Large intestine (tissue), 3 donors: ENCODE measurements around the gene BORCS5. TPM values are rescaled to one million over a fixed set of nuclear protein-coding genes. Genes with fewer than 3 reads are reported as not detected.

Experiments
- DNase-seq, 2 donors: peaks; one replicate each; pipeline versions ENCODE4 v3.0.0 to v3.0.0-alpha.2; 2013
- H3K27ac ChIP-seq: one replicate; pipeline ENCODE4 v1.5.1; 2013; ENCODE audit warnings: low read length
- H3K27me3 ChIP-seq: 2 replicates; pipeline ENCODE4 v1.6.1; 2013; ENCODE audit warnings: low read length; ENCODE audit not compliant: control insufficient read depth, insufficient read depth
- H3K36me3 ChIP-seq: 2 replicates; pipeline ENCODE4 v1.6.1; 2013; ENCODE audit warnings: low read length; ENCODE audit not compliant: control insufficient read depth, insufficient read depth
- H3K4me1 ChIP-seq: one replicate; pipeline ENCODE4 v1.6.1; 2013; ENCODE audit warnings: low read length; ENCODE audit not compliant: control insufficient read depth, insufficient read depth
- H3K4me3 ChIP-seq: one replicate; pipeline ENCODE4 v1.5.1; 2013; ENCODE audit warnings: low read length
- H3K9me3 ChIP-seq: one replicate; pipeline ENCODE4 v1.6.1; 2013; ENCODE audit warnings: mild to moderate bottlenecking, low read depth, low read length, moderate library complexity; ENCODE audit not compliant: control insufficient read depth
- WGBS: methylation state at CpG from one replicate; pipeline ENCODE4 v1.1.5; 2013; ENCODE audit warnings: low lambda C conversion rate; ENCODE audit not compliant: insufficient coverage; 5-methylcytosine and 5-hydroxymethylcytosine counted together
- polyA plus RNA-seq: library from polyadenylated mRNA; unstranded; fragments of 120-200 nt; gene quantifications from one replicate; pipeline ENCODE4 v1.2.1, GENCODE V29; 2013

The BORCS5 gene
- polyA plus RNA-seq, 1 donor = 6.4 TPM

DNA sequence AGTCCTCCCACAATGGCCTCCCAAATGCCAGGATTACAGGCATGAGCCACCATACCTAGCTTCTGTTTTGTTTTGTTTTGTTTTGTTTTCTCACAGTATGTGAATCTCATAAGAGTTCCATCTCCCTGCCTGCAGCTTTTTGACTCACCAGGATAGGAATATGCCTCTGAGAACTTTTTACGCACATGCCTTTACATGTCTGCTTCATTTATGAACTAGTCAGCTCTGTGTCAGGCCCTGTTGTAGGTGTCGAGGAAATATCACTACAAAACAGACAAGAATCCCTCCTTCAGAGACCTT, 89.0 kb downstream of the BORCS5 start:
- H3K27me3 ChIP-seq = no peaks in the 10 kb centered on the region
- H3K36me3 ChIP-seq = no peaks in the 10 kb centered on the region
- peaks cover 26% of the 10 kb centered on the region for H3K4me1 ChIP-seq
- no peak for DNase-seq
- no peak overlapping the region for H3K27ac ChIP-seq
- no peak overlapping the region for H3K4me3 ChIP-seq
- no peaks in the 10 kb centered on the region for H3K9me3 ChIP-seq
- WGBS = 100% methylated on average over 2 of the region's 2 CpGs

DNA sequence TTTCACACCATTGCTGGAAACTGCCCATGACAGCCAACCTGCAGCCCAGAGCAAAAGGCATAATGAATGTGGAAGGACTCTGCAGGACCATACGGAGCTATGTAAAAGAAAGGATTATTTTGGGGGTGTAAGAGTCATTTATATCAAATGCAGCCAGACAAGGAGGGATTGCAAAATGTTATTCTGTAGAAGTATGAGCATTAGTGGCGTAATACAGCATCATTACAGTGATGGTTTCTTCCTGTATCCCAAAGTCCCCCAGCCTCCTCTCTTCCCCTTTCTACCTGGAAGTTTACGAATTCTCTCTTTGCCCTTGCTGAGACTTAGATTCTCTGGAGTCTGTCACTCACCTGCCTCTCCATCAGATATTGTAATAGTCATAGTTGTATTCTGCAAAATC, 89.9 kb downstream of the BORCS5 start:
- H3K27ac ChIP-seq = peak overlapping the region; percentile 18
- no peak overlapping the region for H3K4me3 ChIP-seq
- H3K36me3 ChIP-seq = no peaks in the 10 kb centered on the region
- H3K9me3 ChIP-seq = no peaks in the 10 kb centered on the region
- H3K27me3 ChIP-seq = no peaks in the 10 kb centered on the region
- DNase-seq = no peak
- H3K4me1 ChIP-seq = peaks cover 23% of the 10 kb centered on the region
- no CpG with 5 or more reads among the region's 3 CpGs for WGBS

DNA sequence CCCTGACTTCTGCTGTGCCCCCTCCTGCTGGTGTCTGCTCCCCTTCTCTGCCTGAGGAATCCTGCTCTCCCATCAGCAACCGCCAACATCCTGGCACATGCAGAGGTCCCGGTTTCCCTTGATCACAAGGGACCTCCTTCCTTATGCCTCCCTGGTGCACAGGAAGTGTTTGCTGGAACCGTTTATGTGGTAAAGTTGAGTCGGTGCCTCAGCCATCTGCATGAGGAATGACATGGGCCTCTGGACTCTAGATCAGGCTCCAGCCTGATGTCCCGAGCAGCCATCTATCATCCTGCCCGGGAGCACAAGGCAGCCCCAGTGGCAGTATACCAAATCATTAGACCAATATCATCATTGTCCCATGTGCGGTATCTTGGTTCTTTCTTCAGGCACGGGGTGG, 90.4 kb downstream of the BORCS5 start:
- Histone ChIP-seq H3K4me3 (no peak overlapping the region), H3K4me1 (peaks cover 21% of the 10 kb centered on the region), H3K36me3 (no peaks in the 10 kb centered on the region), H3K27me3 (no peaks in the 10 kb centered on the region), H3K27ac (peak overlapping the region; percentile 18), H3K9me3 (peaks cover under 1% of the 10 kb centered on the region)
- WGBS = no CpG with 5 or more reads among the region's 8 CpGs
- peak; percentile 40 to 63 for DNase-seq

DNA sequence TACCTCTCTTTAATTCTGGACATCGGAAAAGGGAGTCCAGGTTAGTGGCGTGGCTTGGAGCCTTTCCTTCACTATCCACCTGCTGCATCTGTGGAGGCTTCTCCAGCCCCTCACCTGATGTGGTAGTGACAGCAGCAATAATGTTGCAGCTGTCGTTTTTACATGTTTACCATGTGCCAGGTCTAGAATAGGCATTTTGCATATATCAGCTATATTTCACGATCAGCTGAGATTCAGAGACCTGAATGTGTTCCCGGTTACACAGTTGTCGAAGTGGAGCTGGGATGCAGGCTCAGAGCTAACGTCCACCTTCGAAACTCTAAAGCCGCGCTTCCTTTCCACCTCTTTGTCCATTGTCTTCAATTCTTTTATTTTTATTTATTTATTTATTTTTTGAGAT, 91.0 kb downstream of the BORCS5 start:
- Histone ChIP-seq H3K27me3 (no peaks in the 10 kb centered on the region), H3K36me3 (no peaks in the 10 kb centered on the region), H3K4me1 (peaks cover 21% of the 10 kb centered on the region), H3K27ac (no peak overlapping the region), H3K9me3 (peaks cover 3% of the 10 kb centered on the region), H3K4me3 (no peak overlapping the region)
- no peak for DNase-seq
- 90% methylated on average over 2 of the region's 10 CpGs for WGBS

DNA sequence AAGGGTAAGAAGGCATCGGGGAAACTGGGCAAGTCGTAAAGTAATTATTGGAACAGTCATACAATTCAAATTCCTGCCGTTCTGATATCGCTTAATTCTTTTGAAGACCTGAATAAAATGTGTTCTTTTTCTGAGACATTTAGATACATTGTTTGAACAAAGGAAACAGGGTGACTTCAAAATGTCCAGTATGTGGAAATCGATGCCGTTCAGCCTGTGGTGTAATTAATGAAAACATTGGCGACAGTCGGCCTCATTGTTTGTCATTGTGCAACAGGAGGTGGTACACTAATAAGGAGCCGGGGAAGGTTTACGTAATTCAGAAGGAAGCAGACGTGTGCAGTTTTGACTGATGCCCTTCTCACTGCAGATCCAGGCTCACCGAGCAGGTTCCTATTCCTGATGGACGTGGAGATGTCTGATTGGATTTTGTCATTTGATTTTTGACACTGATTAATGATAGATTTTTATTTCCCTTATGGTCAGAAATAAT, 92.7 kb downstream of the BORCS5 start:
- Histone ChIP-seq H3K27ac (peak overlapping the region; percentile 79), H3K27me3 (no peaks in the 10 kb centered on the region), H3K4me3 (no peak overlapping the region), H3K36me3 (no peaks in the 10 kb centered on the region), H3K9me3 (peaks cover 3% of the 10 kb centered on the region), H3K4me1 (peaks cover 21% of the 10 kb centered on the region)
- peak; percentile 78 to 85 for DNase-seq
- WGBS = 56% methylated on average over 4 of the region's 13 CpGs

DNA sequence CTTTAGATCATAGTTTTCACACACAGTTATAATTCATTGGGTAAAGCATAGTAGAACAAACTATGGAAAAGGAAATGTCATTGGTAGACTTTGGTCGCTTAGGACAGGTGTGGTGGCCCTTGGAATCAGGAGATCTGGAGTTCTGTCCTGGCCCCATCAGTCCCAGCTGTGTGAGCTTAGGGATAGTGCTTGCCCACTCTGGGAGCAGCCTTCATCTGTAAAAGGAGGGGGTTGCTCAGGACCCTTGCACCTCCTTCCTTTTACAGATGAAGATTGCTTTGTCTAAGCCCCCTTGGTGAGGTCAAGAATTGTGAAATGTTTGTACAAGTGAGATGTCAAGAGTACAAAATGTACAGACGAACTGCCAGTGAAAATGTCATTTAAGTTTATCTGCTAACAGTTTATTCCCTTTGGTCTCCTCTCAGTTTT, 93.2 kb downstream of the BORCS5 start:
- H3K4me3 ChIP-seq = no peak overlapping the region
- H3K9me3 ChIP-seq = peaks cover 3% of the 10 kb centered on the region
- WGBS = 29% methylated on average over 1 of the region's 2 CpGs
- peak overlapping the region; percentile 79 for H3K27ac ChIP-seq
- H3K36me3 ChIP-seq = no peaks in the 10 kb centered on the region
- peak in 1 of 2 donors; percentile 35 for DNase-seq
- no peaks in the 10 kb centered on the region for H3K27me3 ChIP-seq
- peaks cover 22% of the 10 kb centered on the region for H3K4me1 ChIP-seq

DNA sequence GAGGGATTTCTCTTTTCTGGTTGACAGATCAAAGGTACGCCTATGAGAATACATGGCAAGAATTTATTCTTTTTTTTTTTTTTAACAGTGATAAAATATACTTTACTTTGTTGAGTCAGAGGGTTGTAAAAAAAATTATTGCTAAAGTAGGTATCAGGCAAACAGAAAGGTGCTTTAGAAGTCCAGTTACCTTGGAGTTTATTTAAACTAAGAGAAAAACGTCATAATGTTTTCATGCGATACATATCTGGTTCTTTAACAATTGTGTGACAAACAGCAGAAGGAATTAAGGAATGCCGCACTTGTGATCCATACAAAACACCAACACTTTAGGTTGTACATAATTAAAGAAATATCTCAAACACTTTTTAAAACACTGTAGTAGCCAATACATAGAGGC, 94.2 kb downstream of the BORCS5 start:
- no CpG with 5 or more reads among the region's 4 CpGs for WGBS
- H3K9me3 ChIP-seq = peaks cover 3% of the 10 kb centered on the region
- peaks cover 24% of the 10 kb centered on the region for H3K4me1 ChIP-seq
- H3K36me3 ChIP-seq = no peaks in the 10 kb centered on the region
- no peak overlapping the region for H3K4me3 ChIP-seq
- DNase-seq = peak in 1 of 2 donors; percentile 60
- H3K27ac ChIP-seq = peak overlapping the region; percentile 79
- no peaks in the 10 kb centered on the region for H3K27me3 ChIP-seq

DNA sequence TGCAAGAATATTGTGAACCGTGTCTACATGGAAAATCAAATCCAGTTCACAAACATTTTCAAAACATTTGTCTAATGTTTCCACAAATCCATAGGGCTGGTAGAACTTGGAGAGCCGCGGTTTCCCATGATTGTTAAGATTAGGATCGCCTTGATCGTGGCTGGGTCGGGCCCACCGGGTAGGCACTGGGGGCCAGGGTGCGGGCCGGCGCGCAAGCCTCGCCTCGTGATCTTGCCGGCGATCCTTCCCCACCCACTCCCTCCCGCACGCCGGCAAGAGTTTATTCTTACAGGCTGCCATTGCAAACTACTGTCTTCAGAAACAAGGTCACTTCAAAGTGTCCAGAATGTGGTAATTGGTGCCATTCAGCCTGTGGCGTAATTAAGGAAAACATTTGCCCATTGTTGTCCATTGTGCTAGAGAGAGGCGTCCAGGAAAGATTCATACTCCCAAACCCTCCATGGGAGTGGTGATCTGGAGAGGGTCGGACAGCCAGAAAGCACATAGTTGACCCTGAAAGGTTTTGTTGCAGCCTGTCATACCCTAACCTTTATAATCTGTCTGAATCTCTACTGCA, 95.5 kb downstream of the BORCS5 start:
- Histone ChIP-seq H3K27me3 (no peaks in the 10 kb centered on the region), H3K36me3 (no peaks in the 10 kb centered on the region), H3K9me3 (peaks cover 3% of the 10 kb centered on the region), H3K4me3 (no peak overlapping the region), H3K27ac (no peak overlapping the region), H3K4me1 (peaks cover 24% of the 10 kb centered on the region)
- no CpG with 5 or more reads among the region's 21 CpGs for WGBS
- DNase-seq = no peak

DNA sequence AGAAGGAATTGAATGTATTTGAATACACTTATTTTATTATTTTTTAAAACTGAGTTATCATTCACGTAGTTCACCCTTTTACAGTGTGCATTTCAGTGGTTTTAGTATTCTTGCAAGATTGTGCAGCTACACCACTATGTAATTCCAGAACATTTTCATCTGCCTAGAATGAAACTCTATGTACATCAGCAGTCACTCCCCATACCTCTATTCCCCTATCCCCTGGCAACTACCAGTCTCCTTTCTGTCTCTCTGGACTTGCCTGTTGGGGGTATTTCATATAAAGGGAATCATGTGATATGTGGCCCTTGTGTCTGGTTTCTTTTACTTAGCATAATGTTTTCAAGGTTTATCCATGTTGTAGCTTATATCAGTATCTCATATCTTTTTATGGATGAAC, 96.8 kb downstream of the BORCS5 start:
- Histone ChIP-seq H3K27me3 (no peaks in the 10 kb centered on the region), H3K9me3 (peaks cover 3% of the 10 kb centered on the region), H3K36me3 (no peaks in the 10 kb centered on the region), H3K27ac (no peak overlapping the region), H3K4me1 (peaks cover 24% of the 10 kb centered on the region), H3K4me3 (no peak overlapping the region)
- no peak for DNase-seq
- WGBS = no CpG with 5 or more reads among the region's 1 CpG

DNA sequence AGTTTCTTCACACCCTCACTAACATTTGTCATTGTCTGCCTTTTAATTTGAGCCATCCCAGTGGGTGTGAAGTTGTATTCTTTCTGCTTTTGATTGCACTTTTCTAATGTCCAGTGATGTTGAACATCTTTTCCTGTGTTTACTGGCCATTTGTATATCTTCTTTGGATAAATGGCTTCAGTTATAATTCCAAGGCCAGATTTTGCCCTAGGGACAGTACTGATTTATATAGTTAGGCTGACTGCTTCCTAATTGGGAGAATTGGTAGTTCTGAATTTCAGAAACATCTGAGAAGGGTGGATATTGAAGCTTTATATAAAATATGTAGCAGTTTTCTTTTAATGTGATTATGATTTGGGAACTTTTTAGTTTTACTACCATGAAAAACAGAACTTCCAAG, 97.4 kb downstream of the BORCS5 start:
- Histone ChIP-seq H3K4me3 (no peak overlapping the region), H3K27me3 (no peaks in the 10 kb centered on the region), H3K4me1 (peaks cover 19% of the 10 kb centered on the region), H3K36me3 (no peaks in the 10 kb centered on the region), H3K27ac (no peak overlapping the region), H3K9me3 (peaks cover 3% of the 10 kb centered on the region)
- DNase-seq = no peak

DNA sequence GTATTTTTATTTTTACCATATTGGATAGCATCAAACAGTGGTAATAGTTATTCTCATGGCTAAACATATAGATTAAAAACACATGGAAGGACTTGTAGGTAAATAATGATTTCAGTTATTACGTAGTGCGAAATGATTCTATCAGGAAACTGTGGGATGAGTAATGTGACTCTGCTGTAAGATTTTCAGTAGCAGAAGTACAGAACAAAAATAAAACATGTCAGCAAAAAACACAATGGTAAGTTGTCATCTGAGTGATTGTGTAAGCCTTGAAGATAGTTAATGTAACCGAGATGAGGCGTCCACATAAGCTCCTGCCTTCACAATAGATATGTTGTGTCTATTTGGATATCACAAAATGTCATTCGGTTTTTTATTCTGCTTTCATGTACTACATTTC, 99.8 kb downstream of the BORCS5 start:
- peak overlapping the region; percentile 60 for H3K27ac ChIP-seq
- peaks cover 3% of the 10 kb centered on the region for H3K9me3 ChIP-seq
- H3K36me3 ChIP-seq = no peaks in the 10 kb centered on the region
- H3K27me3 ChIP-seq = no peaks in the 10 kb centered on the region
- 50% methylated on average over 5 of the region's 5 CpGs for WGBS
- no peak overlapping the region for H3K4me3 ChIP-seq
- peak in 1 of 2 donors; percentile 77 for DNase-seq
- peaks cover 20% of the 10 kb centered on the region for H3K4me1 ChIP-seq
